Right lobe of liver (tissue), 4 donors: ENCODE data around the gene DUSP6.

Experiments used
- POLR2A ChIP-seq: fragments of 450-650 bp; IDR thresholded peaks from one replicate; pipeline ENCODE4 v1.6.1; 2017; ENCODE audit warnings: antibody characterized with exemption, mild to moderate bottlenecking
- TF ChIP-seq, protein P1 (sequence below), 4 donors: fragments of 200-600 bp in 3 of 4; fragments of 450-650 bp in 1 of 4; IDR thresholded peaks; one replicate each; pipeline versions ENCODE4 v1.5.1 to v1.8.0; 2016 to 2022; ENCODE audit warnings: antibody characterized with exemption in 4 of 4, mild to moderate bottlenecking in 2 of 4
- donor health status: DM: no; HTN: no; CAD: no.
- donor health status: DM: no; HTN: no; CAD: no.
- donor health status: DM: no; HTN: yes; CAD: no.

DNA sequence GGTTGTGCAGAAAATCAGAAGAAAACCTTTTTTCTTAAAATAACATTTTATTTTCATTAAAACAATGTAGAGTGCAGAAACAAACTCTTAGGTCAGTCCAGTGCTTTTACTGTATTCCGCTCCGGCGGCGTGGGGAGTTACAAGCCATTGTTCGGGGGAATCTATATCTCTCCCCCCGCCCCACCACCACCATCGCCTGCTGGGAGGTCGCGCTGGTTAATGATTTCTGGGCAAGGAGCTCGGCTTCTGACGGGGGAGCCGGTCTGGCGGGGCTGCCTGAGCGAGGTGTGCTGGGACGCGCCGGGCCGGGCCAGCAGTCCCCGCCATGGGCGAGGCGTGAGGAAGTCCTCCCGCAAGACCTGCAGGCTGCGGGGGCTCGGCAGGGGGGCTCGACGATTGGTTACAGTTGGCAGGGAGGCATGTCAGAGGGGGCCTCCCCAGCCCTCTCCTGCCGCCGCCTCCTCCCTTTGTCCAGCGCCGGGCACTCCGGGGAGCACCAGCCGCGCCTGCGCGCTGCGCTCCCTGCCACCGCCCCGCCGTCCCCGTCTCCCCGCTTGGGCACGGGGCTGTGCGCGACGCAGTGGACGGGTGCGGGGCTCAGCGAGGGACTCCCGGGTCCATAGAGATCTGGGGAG is 1.0 kb upstream of the DUSP6 start:
- peak; percentile 77 for TF ChIP-seq POLR2A
- TF ChIP-seq, protein P1, sequence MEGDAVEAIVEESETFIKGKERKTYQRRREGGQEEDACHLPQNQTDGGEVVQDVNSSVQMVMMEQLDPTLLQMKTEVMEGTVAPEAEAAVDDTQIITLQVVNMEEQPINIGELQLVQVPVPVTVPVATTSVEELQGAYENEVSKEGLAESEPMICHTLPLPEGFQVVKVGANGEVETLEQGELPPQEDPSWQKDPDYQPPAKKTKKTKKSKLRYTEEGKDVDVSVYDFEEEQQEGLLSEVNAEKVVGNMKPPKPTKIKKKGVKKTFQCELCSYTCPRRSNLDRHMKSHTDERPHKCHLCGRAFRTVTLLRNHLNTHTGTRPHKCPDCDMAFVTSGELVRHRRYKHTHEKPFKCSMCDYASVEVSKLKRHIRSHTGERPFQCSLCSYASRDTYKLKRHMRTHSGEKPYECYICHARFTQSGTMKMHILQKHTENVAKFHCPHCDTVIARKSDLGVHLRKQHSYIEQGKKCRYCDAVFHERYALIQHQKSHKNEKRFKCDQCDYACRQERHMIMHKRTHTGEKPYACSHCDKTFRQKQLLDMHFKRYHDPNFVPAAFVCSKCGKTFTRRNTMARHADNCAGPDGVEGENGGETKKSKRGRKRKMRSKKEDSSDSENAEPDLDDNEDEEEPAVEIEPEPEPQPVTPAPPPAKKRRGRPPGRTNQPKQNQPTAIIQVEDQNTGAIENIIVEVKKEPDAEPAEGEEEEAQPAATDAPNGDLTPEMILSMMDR (IDR thresholded peaks at IDR 0.05), result no peak
